HG02884 (cell line): ENCODE measurements around the gene DNAI4.
"Not testable (repeated sequence)": the region's sequence is repeated elsewhere in the genome, so short reads cannot be mapped to it uniquely, and the experiment has no call there.

Source experiments
- ATAC-seq: cut with Tn5 transposase; IDR thresholded peaks from one replicate; pipeline ENCODE4 v1.9.1; 2021; ENCODE audit warnings: mild to moderate bottlenecking, moderate library complexity; ENCODE audit not compliant: unreplicated experiment

DNAI4 gene, protein sequence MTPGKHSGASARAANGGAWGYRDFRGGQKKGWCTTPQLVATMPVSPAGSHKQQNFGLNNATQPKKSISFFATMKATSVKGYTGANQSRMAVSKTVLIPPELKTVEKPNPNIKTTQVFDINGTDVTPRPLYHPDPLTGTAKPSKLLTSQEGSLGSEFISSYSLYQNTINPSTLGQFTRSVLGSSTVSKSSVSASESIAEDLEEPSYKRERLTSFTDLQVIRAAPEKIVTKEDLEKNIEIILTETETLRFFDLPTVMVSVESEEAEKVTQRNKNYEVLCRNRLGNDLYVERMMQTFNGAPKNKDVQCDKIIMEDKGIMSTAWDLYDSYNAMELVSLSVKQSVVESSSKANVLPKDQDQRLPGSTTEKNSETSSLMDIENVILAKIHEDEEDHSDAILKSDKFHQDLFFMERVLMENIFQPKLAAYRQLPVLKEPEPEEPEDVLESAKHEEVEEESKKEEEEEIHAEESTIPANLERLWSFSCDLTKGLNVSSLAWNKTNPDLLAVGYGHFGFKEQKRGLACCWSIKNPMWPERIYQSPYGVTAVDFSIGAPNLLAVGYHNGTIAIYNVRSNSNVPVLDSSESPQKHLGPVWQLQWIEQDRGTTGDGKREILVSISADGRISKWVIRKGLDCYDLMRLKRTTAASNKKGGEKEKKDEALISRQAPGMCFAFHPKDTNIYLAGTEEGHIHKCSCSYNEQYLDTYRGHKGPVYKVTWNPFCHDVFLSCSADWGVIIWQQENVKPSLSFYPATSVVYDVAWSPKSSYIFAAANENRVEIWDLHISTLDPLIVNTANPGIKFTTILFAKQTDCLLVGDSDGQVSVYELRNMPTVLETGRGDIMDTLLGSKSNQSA

GRCh38 chr1:66924756-66925557 lies at the start of gene DNAI4, which contains the start of gene MIER1:
DNAI4 (minus strand) TSS chr1:66924856; CDS start chr1:66924831, 25 bp downstream.
MIER1 (plus strand) TSS chr1:66924990; CDS start chr1:66925029, 39 bp downstream.
- ATAC-seq: peak; percentile 90

GRCh38 chr1:66968574-66968973 lies 43.9 kb upstream of the DNAI4 start:
- no peak for ATAC-seq

DNA sequence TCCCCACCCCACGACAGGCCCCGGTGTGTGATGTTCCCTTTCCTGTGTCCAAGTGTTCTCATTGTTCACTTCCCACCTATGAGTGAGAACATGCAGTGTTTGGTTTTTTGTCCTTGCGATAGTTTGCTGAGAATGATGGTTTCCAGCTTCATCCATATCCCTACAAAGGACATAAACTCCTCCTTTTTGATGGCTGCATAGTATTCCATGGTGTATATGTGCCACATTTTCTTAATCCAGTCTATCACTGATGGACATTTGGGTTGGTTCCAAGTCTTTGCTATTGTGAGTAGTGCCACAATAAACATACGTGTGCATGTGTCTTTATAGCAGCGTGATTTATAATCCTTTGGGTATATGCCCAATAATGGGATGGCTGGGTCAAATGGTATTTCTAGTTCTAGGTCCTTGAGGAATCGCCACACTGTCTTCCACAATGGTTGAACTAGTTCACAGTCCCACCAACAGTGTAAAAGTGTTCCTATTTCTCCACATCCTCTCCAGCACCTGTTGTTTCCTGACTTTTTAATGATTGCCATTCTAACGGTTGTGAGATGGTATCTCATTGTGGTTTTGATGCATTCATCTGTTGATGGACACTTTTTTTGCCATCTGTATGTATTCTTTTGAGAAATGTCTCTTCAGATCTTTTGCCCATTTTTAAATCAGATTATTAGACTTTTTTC lies 41.7 kb upstream of the DNAI4 start:
- not testable (repeated sequence) for ATAC-seq

- no peak for ATAC-seq
These were observed 33.3 kb upstream of the DNAI4 start for GRCh38 chr1:66957938-66958337.

DNA sequence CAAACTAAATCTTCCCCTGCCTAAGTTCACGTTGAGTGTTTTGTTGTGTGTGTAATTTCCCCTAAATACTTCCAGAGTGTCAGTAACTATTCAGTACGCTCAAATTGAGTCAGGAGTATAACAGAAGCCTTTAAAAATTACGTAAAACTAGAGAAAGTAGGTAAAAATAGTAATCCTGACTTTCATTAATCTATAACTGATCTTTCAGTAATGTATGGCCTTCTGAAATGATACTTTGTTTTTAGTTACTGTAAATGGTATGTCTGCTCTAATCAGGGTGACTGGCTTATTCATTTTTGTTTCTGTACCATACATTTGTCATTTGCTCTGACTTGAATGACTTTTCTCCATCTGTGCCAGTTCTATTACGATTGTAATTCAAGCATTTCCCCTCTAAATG lies 29.6 kb upstream of the DNAI4 start:
- peak; percentile 68 for ATAC-seq

GRCh38 chr1:66951513-66951912 lies 26.9 kb upstream of the DNAI4 start:
- ATAC-seq: no peak

DNA sequence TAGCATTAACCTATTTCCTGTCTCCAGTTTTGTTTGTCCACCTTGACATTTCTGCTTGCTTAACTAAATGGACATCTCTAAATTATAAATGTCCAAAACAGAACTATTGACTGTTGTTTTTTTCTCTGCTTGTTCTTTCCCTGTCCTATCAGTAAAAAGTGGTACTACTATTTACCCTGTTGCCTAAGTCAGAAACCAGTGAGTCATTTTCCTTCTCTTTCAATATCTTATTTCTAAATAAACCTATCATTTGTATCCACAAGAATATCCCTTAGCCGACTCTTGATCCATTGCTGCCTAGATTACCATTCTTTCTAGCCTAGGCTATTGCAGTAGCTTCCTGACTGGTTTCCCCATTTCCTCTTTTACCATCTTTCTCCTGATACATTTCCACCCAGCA lies 22.6 kb upstream of the DNAI4 start:
- ATAC-seq: no peak

DNA sequence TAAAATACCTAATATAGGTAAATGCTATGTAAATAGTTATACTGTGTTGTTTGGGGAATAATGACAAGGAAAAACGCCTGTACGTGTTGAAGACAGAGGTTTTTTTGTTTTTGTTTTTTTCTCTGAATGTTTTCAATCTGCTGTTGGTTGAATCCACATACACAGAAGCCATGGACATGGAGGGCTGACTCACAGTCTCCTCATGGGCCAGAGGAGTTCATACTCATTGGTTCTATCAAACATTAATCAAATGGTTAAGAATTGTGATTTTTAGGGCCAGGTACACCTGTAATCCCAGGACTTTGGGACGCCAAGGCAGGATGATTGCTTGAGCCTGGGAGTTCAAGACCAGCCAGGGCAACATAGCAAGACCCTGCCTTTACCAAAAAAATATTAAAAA lies 20.7 kb upstream of the DNAI4 start:
- ATAC-seq: no peak

GRCh38 chr1:66944330-66945274 lies 19.9 kb upstream of the DNAI4 start:
- ATAC-seq: no peak

- ATAC-seq: no peak
These were observed 18.8 kb upstream of the DNAI4 start for GRCh38 chr1:66943361-66943969.

GRCh38 chr1:66940981-66941380 lies 16.3 kb upstream of the DNAI4 start:
- no peak for ATAC-seq

- ATAC-seq: no peak
These were observed 14.0 kb upstream of the DNAI4 start for GRCh38 chr1:66938613-66939012.

DNA sequence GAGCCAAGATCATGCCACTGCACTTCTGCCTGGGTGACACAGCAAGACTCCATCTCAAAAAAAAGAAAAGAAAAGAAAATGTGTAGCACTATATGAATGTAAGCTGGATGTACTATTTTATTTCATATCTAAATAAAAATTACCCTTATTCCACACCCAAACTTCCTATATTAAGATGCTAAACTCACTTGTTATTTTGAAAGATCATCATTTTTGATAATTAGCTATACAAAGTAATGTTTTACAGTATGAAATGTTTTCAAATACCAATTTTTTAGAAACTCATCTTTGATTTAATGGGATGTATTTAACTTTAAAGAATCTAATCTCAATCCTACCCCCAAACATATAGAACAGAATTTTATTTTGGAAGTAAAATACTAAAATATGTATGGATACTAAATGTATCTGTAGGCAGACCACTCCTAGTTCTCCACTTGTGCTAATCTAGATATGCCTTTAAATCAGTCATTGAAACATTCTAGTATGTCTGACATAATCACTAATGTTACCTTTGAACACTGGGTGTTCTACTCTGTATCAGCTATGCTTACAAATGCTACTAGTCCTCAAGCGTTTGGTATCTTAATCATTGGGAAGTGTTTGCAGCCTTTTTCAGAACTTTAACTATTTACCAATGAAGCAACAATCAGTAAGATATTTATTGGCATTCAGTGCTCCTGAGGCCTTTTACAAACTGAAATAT lies 13.0 kb upstream of the DNAI4 start:
- ATAC-seq: no peak

DNA sequence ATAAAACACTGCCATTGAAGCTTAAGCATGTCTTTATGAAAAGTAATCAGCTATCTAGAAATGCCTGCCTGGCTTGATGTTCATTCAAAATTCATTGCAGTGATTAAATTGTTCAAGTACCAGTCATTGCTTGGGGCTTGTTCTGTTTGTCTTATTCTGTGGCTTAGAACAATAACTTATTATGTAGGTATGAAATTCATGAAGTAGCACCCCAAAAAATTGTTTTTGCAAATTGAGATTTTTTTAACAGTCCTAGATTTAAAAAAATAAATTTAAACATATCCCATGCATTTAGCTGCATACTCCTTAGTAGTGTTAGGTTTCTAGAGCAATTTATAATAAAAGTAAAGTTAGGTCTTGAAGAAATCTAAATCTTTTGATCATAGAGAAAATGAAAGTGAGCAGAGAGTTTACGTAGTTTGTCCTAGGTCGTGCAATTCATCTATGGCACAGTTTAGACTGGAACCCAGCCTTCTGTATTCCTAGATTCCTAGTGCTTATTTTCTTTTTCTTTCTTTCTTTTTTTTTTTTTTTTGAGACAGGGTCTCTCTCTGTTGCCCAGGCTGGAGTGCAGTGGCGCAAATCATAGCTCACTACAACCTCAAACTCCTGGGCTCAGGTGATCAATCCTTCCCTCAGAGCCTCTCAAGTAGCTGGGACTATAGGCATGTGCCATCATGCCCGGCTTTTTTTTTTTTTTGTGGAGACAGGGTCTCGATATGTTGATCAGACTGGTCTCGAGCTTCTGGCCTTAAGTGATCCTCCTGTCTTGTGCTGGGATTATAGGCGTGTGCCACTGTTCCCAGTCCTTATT lies 9.4 kb upstream of the DNAI4 start:
- ATAC-seq: no peak

DNA sequence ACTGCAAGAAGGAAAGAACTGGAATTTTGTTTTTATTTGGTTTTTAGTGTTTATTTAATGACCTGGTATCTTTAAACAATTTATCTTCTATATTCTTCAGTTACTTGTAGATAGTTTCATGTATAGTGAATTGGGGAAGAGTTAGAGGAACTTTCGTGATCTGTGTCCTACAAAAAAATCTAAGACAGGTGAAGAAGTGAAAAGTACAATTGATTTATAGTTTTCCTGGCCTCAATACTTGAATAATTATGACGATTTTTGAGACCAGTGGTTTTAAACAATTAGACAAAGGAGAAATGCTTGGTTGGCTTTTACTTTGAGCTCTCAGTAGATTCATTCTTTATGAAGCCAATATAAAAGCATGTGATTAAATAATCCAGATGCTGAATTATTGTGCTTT lies 7.6 kb upstream of the DNAI4 start:
- no peak for ATAC-seq

GRCh38 chr1:66931590-66931989 lies 6.9 kb upstream of the DNAI4 start:
- peak; percentile 28 for ATAC-seq

GRCh38 chr1:66930823-66931174 lies 6.1 kb upstream of the DNAI4 start:
- ATAC-seq: no peak
